Endothelial cell (in vitro differentiated cells): ENCODE data around the gene MAD2L1BP. TPM values are rescaled to one million over a fixed set of nuclear protein-coding genes. Genes with fewer than 3 reads are reported as not detected.
A peak's percentile ranks its signal among the peaks of the same experiment; 100 is the strongest.

Experiments
- DNase-seq: peaks from one replicate; pipeline ENCODE4 v3.0.0; 2021; ENCODE audit warnings: low spot score
- H3K27ac Mint-ChIP-seq: one replicate; pipeline ENCODE4 v1.8.0; 2021; ENCODE audit warnings: mixed read lengths, inconsistent platforms; ENCODE audit not compliant: unreplicated experiment
- H3K27me3 Mint-ChIP-seq: one replicate; pipeline ENCODE4 v1.8.0; 2021; ENCODE audit warnings: mild to moderate bottlenecking, moderate library complexity, mixed read lengths, inconsistent platforms; ENCODE audit not compliant: unreplicated experiment
- H3K36me3 Mint-ChIP-seq: one replicate; pipeline ENCODE4 v1.8.0; 2021; ENCODE audit warnings: mild to moderate bottlenecking, low read depth, mixed read lengths, inconsistent platforms; ENCODE audit not compliant: unreplicated experiment
- H3K4me1 Mint-ChIP-seq: one replicate; pipeline ENCODE4 v1.8.0; 2021; ENCODE audit warnings: mild to moderate bottlenecking, mixed read lengths, inconsistent platforms; ENCODE audit not compliant: unreplicated experiment
- H3K4me3 Mint-ChIP-seq: one replicate; pipeline ENCODE4 v1.8.0; 2021; ENCODE audit warnings: mild to moderate bottlenecking, mixed read lengths, inconsistent platforms; ENCODE audit not compliant: unreplicated experiment
- H3K9me3 Mint-ChIP-seq: one replicate; pipeline ENCODE4 v1.8.0; 2021; ENCODE audit warnings: mixed read lengths, inconsistent platforms; ENCODE audit not compliant: unreplicated experiment
- total RNA-seq: library from RNA; stranded (reverse); fragmentation: NEBNext Ultra II Directional; extraction: Animal tissue kit (Norgen Biotek cat#: 25700); gene quantifications from one replicate; pipeline ENCODE4 v1.2.1, GENCODE V29; 2021; ENCODE audit not compliant: unreplicated experiment
- TF ChIP-seq, protein P1 (sequence below): fragments of 200-600 bp; sonication (generic); IDR thresholded peaks from one replicate; pipeline ENCODE4 v1.5.0; 2021; ENCODE audit warnings: antibody characterized with exemption; ENCODE audit not compliant: unreplicated experiment

MAD2L1BP gene
- total RNA-seq, 1 donor from 2014 or later, result 26.8 TPM

DNA sequence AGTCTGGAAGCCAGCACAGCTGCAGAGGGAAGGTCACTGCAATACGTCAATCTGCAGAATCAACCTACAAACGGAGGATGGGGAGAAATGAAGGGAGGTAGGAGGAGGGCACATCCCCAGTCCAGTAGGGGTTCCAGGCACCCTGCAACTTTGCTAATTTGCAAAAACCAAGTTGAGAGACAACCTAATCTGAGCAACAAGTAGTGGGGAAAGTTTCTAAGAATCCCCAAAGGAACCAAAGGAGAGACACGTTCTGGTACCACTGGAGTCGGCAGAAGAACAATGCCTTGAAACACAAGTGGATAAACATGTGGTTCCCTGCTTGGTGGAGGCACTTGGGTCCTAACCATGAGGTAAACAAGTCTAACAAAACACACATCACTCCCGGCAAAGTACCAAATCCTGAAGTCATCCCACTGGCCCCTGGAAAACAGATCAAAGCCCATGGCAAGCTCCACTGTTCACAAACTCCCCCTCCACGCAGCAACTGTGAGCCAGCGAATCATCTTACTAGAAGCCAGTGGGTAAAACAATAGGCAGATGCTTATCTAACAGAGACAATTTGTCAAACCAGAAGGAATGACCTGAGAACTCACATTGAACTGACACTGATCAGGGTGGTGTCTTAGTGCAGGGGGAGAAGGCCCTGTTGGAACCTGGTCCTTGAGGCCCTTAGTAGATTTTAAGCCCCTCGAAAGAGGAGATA, 47.2 kb downstream of the MAD2L1BP start:
- H3K4me1 Mint-ChIP-seq, result peaks cover 18% of the 10 kb centered on the region

GRCh38 chr6:43683708-43684455, 48.2 kb downstream of the MAD2L1BP start:
- Mint-ChIP-seq H3K4me3 (no peak overlapping the region), H3K27ac (no peak overlapping the region), H3K27me3 (peaks cover 4% of the 10 kb centered on the region), H3K9me3 (no peaks in the 10 kb centered on the region), H3K4me1 (peaks cover 23% of the 10 kb centered on the region), H3K36me3 (no peaks in the 10 kb centered on the region)
- no peak for DNase-seq
- TF ChIP-seq, protein P1, sequence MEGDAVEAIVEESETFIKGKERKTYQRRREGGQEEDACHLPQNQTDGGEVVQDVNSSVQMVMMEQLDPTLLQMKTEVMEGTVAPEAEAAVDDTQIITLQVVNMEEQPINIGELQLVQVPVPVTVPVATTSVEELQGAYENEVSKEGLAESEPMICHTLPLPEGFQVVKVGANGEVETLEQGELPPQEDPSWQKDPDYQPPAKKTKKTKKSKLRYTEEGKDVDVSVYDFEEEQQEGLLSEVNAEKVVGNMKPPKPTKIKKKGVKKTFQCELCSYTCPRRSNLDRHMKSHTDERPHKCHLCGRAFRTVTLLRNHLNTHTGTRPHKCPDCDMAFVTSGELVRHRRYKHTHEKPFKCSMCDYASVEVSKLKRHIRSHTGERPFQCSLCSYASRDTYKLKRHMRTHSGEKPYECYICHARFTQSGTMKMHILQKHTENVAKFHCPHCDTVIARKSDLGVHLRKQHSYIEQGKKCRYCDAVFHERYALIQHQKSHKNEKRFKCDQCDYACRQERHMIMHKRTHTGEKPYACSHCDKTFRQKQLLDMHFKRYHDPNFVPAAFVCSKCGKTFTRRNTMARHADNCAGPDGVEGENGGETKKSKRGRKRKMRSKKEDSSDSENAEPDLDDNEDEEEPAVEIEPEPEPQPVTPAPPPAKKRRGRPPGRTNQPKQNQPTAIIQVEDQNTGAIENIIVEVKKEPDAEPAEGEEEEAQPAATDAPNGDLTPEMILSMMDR, result no peak

More for the DNA sequence above, 47.2 kb downstream of the MAD2L1BP start:
- H3K27ac Mint-ChIP-seq, result no peak overlapping the region
- H3K36me3 Mint-ChIP-seq, result peaks cover 9% of the 10 kb centered on the region
- DNase-seq, result no peak
- H3K4me3 Mint-ChIP-seq, result no peak overlapping the region
- H3K27me3 Mint-ChIP-seq, result peaks cover 4% of the 10 kb centered on the region
- H3K9me3 Mint-ChIP-seq, result no peaks in the 10 kb centered on the region
- TF ChIP-seq, protein P1, result no peak

DNA sequence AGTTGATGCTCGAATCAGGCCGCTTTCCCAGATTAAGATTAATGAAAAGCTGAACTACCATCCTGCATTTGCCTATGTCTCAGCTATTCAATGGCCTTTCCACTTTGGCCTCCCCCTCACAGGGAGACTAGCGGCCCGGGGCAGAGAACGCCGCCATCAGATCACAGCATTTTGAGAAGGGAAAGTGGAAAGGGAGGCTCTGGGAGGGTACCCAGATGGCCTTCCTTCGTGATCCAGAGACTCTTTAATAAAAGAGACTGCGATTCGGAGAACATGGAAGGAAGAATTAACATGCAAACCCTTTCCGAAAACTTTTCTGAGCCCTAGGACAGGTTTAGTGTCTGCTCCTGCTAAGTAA, 51.4 kb downstream of the MAD2L1BP start:
- TF ChIP-seq, protein P1, result no peak
- H3K9me3 Mint-ChIP-seq, result no peaks in the 10 kb centered on the region
- no peak for DNase-seq
- H3K4me3 Mint-ChIP-seq, result peak overlapping the region; percentile 96
- H3K27ac Mint-ChIP-seq, result peak overlapping the region; percentile 95
- H3K4me1 Mint-ChIP-seq, result peaks cover 23% of the 10 kb centered on the region
- peaks cover 4% of the 10 kb centered on the region for H3K27me3 Mint-ChIP-seq
- no peaks in the 10 kb centered on the region for H3K36me3 Mint-ChIP-seq

DNA sequence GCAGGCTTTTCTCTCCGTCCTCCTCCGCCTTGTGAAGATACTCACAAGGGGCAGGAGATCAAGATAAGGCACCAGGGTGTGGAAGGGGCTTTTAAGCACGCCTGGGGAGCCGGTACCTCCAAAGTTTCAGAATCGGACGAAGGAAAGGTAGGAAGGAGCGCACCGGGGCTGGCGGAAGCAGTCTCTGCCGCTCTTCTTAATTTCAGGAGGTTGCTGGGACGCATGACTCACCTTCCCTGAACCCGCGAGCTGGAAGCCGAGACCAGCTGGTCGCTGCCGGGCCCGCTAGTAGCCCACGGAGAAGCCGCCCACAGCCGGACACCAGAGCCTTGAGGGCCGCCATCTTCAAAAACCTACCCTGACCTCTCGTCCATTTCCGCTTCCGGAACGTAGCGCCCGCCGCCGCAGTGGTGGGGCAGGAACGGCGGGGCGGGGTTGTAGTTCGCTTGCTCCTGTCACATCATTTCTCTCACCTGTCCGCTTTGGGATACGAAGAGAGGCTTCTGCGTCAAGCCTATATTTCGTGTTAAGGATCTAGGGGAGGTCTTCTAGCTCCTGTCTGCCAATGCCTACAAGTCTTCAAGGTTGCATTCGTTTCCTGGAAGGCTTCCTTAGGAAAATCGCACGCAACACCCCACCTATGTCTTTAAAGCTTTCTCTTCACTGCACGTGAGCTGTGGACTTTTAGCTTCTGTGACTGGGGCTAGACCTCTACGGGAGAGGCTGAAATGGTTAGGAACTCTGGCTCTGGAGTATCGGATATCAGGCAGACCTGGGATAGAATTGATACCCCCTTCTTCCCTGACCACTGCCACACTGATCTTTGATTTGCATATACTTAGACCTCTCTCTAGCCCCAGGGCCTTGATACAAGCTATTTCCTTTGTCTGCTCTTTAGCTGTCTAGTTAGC, 52.1 kb downstream of the MAD2L1BP start, which contains the start of gene MRPS18A:
Gene MRPS18A, minus strand, starts transcription at position 355 of the 911 bp plus-strand sequence. Its CDS starts 12 bp downstream, at position 343.
- peak; percentile 81 for DNase-seq
- peak within 1 kb of the TSS; percentile 95 for H3K27ac Mint-ChIP-seq
- H3K27me3 Mint-ChIP-seq, result peaks cover 4% of the 10 kb centered on the region
- peak within 1 kb of the TSS; percentile 96 for H3K4me3 Mint-ChIP-seq
- no peaks in the 10 kb centered on the region for H3K9me3 Mint-ChIP-seq
- no peaks in the 10 kb centered on the region for H3K36me3 Mint-ChIP-seq
- TF ChIP-seq, protein P1, result no peak
- peaks cover 20% of the 10 kb centered on the region for H3K4me1 Mint-ChIP-seq
